HFF-Myc (cell line): Measurements from ENCODE around the gene MATN1.

ENCODE experiments used
- DNase-seq: peaks from one replicate; pipeline ENCODE4 v3.0.0-alpha.2; 2011; ENCODE audit warnings: low read depth; ENCODE audit errors: extremely low read depth
- H3K4me3 ChIP-seq: replicated peaks from 2 replicates; pipeline ENCODE4 v1.5.1; 2011; ENCODE audit warnings: low read depth, mild to moderate bottlenecking, control low read depth, low read length
- CTCF ChIP-seq: IDR thresholded peaks from 2 replicates; pipeline ENCODE4 v1.5.1; 2012; ENCODE audit warnings: mild to moderate bottlenecking, low read depth, low read length, control low read depth; ENCODE audit errors: missing control alignments

The MATN1 gene

DNA sequence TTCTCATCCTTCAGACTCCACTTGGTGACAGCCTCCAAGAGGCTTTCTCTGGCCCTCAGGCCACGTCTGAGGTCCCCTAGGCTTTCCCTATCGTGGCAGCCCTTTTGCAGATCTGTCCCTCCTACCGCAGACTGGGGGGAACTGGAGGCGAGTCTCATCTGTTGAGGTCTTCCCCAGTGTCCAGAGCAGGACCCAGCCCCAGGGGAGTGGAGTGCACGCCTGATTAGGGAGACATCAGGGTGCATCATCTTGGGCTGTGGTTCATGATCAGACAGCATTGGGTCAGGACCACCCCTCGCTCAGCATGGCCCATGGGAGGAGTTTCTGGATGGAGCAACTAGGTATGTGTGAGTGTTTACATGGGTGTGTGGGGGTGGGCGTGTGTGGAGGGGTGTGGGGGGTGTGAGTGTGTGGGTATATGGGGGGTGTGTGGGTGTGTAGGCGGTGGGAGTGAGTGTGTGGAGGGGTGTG, 8.5 kb upstream of the MATN1 start:
- H3K4me3 ChIP-seq = no peak overlapping the region
- no peak for TF ChIP-seq CTCF
- DNase-seq = no peak

GRCh38 chr1:30731109-30731805, 7.9 kb upstream of the MATN1 start:
- no peak for TF ChIP-seq CTCF

GRCh38 chr1:30730346-30731108, 7.1 kb upstream of the MATN1 start:
- TF ChIP-seq CTCF = no peak
- H3K4me3 ChIP-seq = no peak overlapping the region
- DNase-seq = no peak

More at GRCh38 chr1:30731109-30731805, 7.9 kb upstream of the MATN1 start:
- DNase-seq = no peak
- no peak overlapping the region for H3K4me3 ChIP-seq

- no peak for DNase-seq
- no peak for TF ChIP-seq CTCF
- no peak overlapping the region for H3K4me3 ChIP-seq
Measured at GRCh38 chr1:30729901-30730300, 6.5 kb upstream of the MATN1 start.

DNA sequence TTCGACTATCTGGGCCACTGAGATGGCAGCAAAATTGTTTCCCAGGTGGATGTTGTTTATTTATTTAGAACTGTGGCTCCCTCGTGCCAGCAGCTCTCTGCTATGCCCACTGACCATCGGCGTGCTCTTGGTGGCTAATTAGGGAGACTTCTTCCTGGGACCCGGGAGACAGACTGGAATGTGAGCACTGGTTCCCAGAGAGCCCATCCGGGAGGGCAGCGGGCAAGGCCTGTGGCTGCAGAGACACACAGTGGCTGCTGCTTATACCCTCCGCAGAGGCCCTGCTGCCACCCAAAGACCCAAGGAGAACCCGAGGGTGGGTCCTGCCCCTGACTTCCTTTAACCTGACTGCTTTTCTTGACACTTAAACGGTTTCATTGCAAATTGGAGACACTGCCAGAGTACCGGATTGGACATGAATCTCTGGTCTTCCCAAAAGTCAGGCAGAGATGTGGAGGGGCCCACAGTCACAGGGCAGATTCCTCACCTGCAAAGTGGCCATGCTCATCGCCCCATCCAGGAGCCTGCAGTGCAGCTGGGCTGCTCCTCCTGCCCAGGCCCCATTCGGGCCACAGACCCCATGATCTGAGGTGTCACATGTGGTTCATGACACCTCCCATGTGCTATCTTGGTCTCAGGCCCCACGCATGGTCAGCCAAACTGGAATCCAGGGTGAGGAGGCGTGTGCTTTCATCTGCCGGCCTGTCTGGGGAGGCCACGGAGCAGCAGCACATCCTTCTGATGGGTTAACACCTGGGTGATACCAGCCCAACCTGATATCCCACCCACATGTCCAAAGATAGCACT, 5.7 kb upstream of the MATN1 start:
- TF ChIP-seq CTCF = no peak
- H3K4me3 ChIP-seq = no peak overlapping the region
- DNase-seq = no peak

- H3K4me3 ChIP-seq = no peak overlapping the region
- TF ChIP-seq CTCF = no peak
- DNase-seq = no peak
Measured at GRCh38 chr1:30728340-30728739, 5.0 kb upstream of the MATN1 start.
